GM21526 (cell line): Measurements from ENCODE around the gene PARP16.

Experiments used
- ATAC-seq: cut with Tn5 transposase; IDR thresholded peaks from one replicate; pipeline ENCODE4 v1.9.1; 2021; ENCODE audit warnings: moderate library complexity; ENCODE audit not compliant: unreplicated experiment, low FRiP score

Gene PARP16

GRCh38 chr15:65286704-65287519 lies at the start of gene PARP16:
Gene PARP16 (minus strand): TSS chr15:65286883. CDS start chr15:65286426, 457 bp downstream.
- peak; percentile 80 for ATAC-seq

- ATAC-seq, result no peak
These were observed 48.8 kb upstream of the PARP16 start for GRCh38 chr15:65335278-65336055.

- no peak for ATAC-seq
These were observed 48.0 kb upstream of the PARP16 start for GRCh38 chr15:65334586-65335231.

- ATAC-seq, result no peak
These were observed 47.2 kb upstream of the PARP16 start for GRCh38 chr15:65333856-65334255.

GRCh38 chr15:65333148-65333820 lies 46.6 kb upstream of the PARP16 start:
- no peak for ATAC-seq

GRCh38 chr15:65332391-65333147 lies 45.9 kb upstream of the PARP16 start:
- ATAC-seq, result no peak

GRCh38 chr15:65331811-65332210 lies 45.1 kb upstream of the PARP16 start:
- ATAC-seq, result no peak

GRCh38 chr15:65330934-65331645 lies 44.4 kb upstream of the PARP16 start:
- ATAC-seq, result no peak

- no peak for ATAC-seq
These were observed 43.5 kb upstream of the PARP16 start for GRCh38 chr15:65329984-65330735.

GRCh38 chr15:65329288-65329983 lies 42.8 kb upstream of the PARP16 start:
- ATAC-seq, result no peak

GRCh38 chr15:65328506-65329287 lies 42.0 kb upstream of the PARP16 start:
- ATAC-seq, result no peak

- ATAC-seq, result no peak
These were observed 41.1 kb upstream of the PARP16 start for GRCh38 chr15:65327651-65328393.

- no peak for ATAC-seq
These were observed 40.1 kb upstream of the PARP16 start for GRCh38 chr15:65326818-65327217.

- no peak for ATAC-seq
These were observed 39.4 kb upstream of the PARP16 start for GRCh38 chr15:65326117-65326526.

GRCh38 chr15:65323071-65323511 lies 36.4 kb upstream of the PARP16 start:
- no peak for ATAC-seq

- ATAC-seq, result no peak
These were observed 32.2 kb upstream of the PARP16 start for GRCh38 chr15:65318870-65319356.
